ENCODE measurements around the gene SETD4.

DNA sequence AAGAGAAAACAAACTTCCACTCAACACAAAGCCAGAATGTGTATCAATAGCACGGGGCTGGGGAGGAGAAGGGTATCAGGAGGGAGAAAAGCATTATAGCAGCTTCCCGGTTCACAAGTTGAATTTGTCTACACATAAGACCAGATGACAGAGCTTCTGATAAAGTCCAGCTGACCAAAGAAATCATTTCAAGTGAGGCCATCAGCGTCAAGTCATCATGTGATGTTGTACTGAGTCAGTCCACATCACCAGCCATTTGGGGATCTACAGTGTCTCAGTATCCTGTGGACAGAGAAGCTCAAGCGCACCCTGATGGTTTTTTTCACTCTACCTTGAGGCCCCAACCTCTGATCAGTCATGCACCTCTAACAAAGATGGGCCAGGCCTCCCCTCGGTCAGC, 33.0 kb downstream of the SETD4 start:
- TF ChIP-seq CTCF (IDR thresholded peaks at IDR 0.05; ENCODE audit: low read length): no peak
- TF ChIP-seq EZH2 (IDR thresholded peaks at IDR 0.05; ENCODE audit: borderline replicate concordance, low read length): no peak

Data from OCI-LY1 (cell line).